HL-60/S4 treated with retinoic acid at 250 ng/mL for 4 days and 3 days (cell line): ENCODE data around the gene AWAT1.
"Not testable (repeated sequence)": the region's sequence is repeated elsewhere in the genome, so short reads cannot be mapped to it uniquely, and the experiment has no call there.

Source experiments
- in situ Hi-C: fragments of 300-500 bp; cut with MboI; formaldehyde crosslinking; loops from 2 replicates; pipeline ENCODE4 v1.7.0; 2022; ENCODE audit warnings: low sequenced_read_pairs

Gene AWAT1

DNA sequence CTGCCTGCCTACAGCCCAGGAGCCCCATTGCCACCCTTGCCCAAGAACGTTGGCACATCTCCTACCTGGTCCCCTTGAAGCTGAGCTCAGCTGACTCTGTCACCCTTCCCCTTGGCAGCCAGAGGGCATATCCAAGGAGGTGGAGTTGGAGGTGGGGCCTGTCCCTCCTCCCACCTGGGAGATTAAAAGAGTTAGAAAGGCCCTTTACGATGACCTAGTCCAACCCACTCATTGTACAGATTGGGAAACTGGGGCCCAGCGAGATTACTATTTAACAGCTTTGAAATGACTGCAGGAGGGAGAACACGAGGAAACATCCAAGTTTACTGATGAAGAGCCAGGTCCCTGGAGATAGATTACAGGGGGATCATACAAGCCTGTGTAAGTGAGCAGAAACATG, 25.6 kb downstream of the AWAT1 start, which contains the start of gene P2RY4:
Gene P2RY4 (minus strand): TSS at position 101 of the 400 bp plus-strand sequence. CDS start 580 bp downstream, outside the sequence.
- in situ Hi-C loops: no loop called here

GRCh38 chrX:70262952-70263567, 28.6 kb downstream of the AWAT1 start:
- in situ Hi-C loops: no loop called here

DNA sequence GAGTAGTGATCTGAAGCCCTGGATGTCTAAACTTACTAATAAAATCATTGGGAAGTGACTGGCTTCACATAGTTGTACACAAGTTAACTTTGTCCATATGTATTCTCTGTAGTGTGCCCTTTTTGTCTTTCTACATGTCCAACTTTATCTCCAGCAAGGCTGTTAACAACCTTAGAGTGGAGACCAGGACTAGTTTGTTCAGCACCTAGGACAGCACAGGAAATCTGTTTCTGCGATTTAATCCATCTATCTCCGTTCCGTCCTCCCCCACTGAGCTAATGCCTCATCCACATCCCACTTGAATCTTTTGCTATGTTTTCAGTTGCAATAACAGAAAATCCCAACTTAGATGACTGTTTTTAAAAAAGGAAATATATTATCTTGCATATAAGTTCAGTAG, 30.3 kb downstream of the AWAT1 start:
- in situ Hi-C loops: no loop called here

DNA sequence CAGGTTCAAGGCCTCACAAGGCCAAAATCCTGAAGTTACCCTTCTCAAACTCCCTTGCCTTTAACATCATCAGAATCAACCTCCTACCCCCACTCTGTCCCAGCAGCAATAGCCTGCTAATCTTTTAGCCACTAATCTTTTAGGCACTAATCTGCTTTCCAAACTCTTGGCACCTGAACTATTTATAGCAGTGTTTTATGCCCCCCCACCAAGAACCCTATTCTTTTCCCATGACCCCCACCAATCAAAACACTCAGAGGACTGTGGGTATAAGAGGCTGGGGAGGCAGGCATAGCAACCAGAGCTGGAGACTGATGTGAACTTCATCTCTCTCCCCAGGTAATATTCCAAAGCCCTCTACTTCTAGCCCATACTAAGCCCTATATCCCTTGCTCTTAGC, 33.6 kb downstream of the AWAT1 start, which contains the start of gene ARR3:
Gene ARR3 (plus strand): TSS at position 301 of the 400 bp plus-strand sequence. CDS start 1,052 bp downstream, outside the sequence.
- in situ Hi-C loops: no loop called here

GRCh38 chrX:70274029-70274428, 39.6 kb downstream of the AWAT1 start:
- in situ Hi-C loops: not testable (repeated sequence)

GRCh38 chrX:70279081-70279480, 44.6 kb downstream of the AWAT1 start:
- in situ Hi-C loops: no loop called here

DNA sequence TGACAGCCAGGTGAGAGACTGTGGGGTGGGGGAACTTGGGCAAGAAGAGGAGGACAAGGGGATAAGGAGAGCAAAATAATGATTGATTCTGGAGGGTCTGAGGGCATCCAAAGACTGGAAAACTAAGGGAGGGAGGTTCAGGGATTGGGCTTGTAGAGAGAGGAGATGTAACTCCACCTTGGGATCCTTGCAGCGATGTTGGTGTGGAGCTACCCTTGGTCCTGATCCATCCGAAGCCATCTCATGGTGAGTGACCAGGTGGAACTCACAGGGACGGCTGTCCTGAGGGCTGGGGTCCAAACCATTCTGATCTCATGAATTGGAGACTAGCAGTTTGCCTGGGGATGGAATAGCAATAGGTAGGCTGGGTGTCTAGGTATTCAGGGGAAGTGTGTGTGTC, 46.1 kb downstream of the AWAT1 start:
- in situ Hi-C loops: no loop called here

DNA sequence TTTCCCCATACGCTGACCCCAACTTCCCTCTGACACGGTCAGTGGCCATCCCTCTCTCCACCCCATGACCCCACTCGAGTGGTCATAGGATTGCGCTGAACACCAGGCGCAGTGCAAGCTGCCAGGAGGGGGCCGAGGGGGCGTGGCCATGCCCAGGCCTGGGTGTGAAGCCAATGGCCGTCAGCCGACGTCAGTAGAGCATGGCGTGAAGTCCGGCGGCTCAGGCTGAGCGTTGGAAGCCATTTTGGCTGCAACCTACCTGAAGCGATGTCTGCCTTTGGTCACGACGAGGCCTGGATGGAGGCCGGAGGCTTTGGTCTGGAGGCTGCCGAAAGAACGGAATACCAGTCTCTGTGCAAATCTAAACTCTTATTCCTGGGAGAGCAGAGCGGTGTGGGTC, 47.5 kb downstream of the AWAT1 start, which contains the start of gene RAB41:
Gene RAB41 (plus strand): TSS at position 222 of the 400 bp plus-strand sequence. CDS start 46 bp downstream, at position 268.
- in situ Hi-C loops: no loop called here

DNA sequence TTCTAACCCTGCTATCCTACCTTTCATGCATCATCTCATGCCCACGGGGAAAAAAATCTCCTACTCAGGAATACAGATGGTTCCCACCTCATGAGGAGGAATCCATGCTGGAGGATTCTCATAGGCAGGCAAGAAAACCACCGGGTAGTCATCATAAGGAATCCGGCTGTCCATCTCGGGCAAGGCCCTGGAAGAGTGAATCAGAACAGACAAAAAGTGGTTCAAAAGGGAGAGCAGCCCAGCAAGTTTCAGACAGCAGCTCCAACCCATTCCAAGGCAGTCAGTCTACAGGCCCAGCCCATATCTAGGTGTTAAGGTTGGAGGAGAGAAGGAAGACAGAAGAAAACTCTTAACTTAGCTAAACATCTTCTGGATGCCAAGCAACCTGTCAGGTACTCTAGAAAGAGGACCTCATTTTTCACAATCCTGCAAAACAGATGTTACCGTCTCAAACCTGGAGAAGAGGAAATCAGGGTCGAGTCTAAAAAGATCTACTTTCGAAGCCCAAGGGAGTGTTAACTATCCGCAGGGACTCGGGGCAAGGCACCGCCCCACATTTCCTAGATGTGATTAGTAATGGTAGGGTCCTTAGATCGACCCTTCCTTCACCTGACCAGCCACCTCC, 54.8 kb downstream of the AWAT1 start:
- in situ Hi-C loops: no loop called here
